Measurements from ENCODE around the gene PHF21B. TPM values are rescaled to one million over a fixed set of nuclear protein-coding genes. Genes with fewer than 3 reads are reported as not detected.

PHF21B gene
- total RNA-seq, 1 donor from 2014 or later: 8.6 TPM

- DNase-seq (ENCODE audit: low spot score in 2 of 2) (no peak), FAIRE-seq (no peak)
These were observed 68.6 kb downstream of the PHF21B start for GRCh38 chr22:44941207-44941606.

GRCh38 chr22:44940130-44940529, 69.7 kb downstream of the PHF21B start:
- DNase-seq (ENCODE audit: low spot score in 2 of 2): no peak
- no peak for FAIRE-seq

GRCh38 chr22:44939451-44939850, 70.4 kb downstream of the PHF21B start:
- no peak for DNase-seq (ENCODE audit: low spot score in 2 of 2)
- no peak for FAIRE-seq

- DNase-seq (ENCODE audit: low spot score in 2 of 2): no peak
- no peak for FAIRE-seq
These were observed 70.9 kb downstream of the PHF21B start for GRCh38 chr22:44938886-44939285.

- DNase-seq (ENCODE audit: low spot score in 2 of 2): no peak
- FAIRE-seq: no peak
These were observed 72.6 kb downstream of the PHF21B start for GRCh38 chr22:44937216-44937615.

GRCh38 chr22:44936201-44936600, 73.6 kb downstream of the PHF21B start:
- FAIRE-seq (no peak), DNase-seq (ENCODE audit: low spot score in 2 of 2) (peak in 1 of 2 donors; percentile 42)

GRCh38 chr22:44935724-44936123, 74.1 kb downstream of the PHF21B start:
- peak in 1 of 2 donors; percentile 39 for DNase-seq (ENCODE audit: low spot score in 2 of 2)
- FAIRE-seq: no peak

GRCh38 chr22:44934454-44934735, 75.4 kb downstream of the PHF21B start:
- FAIRE-seq: no peak

GRCh38 chr22:44933666-44934453, 75.9 kb downstream of the PHF21B start:
- DNase-seq (ENCODE audit: low spot score in 2 of 2): no peak
- FAIRE-seq: no peak

More at GRCh38 chr22:44934454-44934735, 75.4 kb downstream of the PHF21B start:
- DNase-seq (ENCODE audit: low spot score in 2 of 2): no peak

- FAIRE-seq (no peak), DNase-seq (ENCODE audit: low spot score in 2 of 2) (no peak)
These were observed 77.3 kb downstream of the PHF21B start for GRCh38 chr22:44932493-44932892.

GRCh38 chr22:44931766-44932165, 78.0 kb downstream of the PHF21B start:
- no peak for DNase-seq (ENCODE audit: low spot score in 2 of 2)
- no peak for FAIRE-seq

- no peak for FAIRE-seq
- DNase-seq (ENCODE audit: low spot score in 2 of 2): peak in 1 of 2 donors; percentile 49
These were observed 78.7 kb downstream of the PHF21B start for GRCh38 chr22:44931077-44931540.

GRCh38 chr22:44930711-44931035, 79.1 kb downstream of the PHF21B start:
- FAIRE-seq: no peak
- no peak for DNase-seq (ENCODE audit: low spot score in 2 of 2)

- no peak for DNase-seq (ENCODE audit: low spot score in 2 of 2)
- no peak for FAIRE-seq
These were observed 79.6 kb downstream of the PHF21B start for GRCh38 chr22:44930016-44930710.

GRCh38 chr22:44929359-44930015, 80.3 kb downstream of the PHF21B start:
- DNase-seq (ENCODE audit: low spot score in 2 of 2) (no peak), FAIRE-seq (no peak)

- FAIRE-seq: no peak
- no peak for DNase-seq (ENCODE audit: low spot score in 2 of 2)
These were observed 81.0 kb downstream of the PHF21B start for GRCh38 chr22:44928711-44929358.

- DNase-seq (ENCODE audit: low spot score in 2 of 2) (no peak), FAIRE-seq (no peak)
These were observed 81.7 kb downstream of the PHF21B start for GRCh38 chr22:44928136-44928463.

- DNase-seq (ENCODE audit: low spot score in 2 of 2): no peak
- no peak for FAIRE-seq
These were observed 82.2 kb downstream of the PHF21B start for GRCh38 chr22:44927463-44928135.

GRCh38 chr22:44926491-44927415, 83.1 kb downstream of the PHF21B start:
- DNase-seq (ENCODE audit: low spot score in 2 of 2) (no peak), FAIRE-seq (no peak)

- FAIRE-seq (no peak), DNase-seq (ENCODE audit: low spot score in 2 of 2) (no peak)
These were observed 83.7 kb downstream of the PHF21B start for GRCh38 chr22:44926124-44926475.

All from frontal cortex (tissue), 4 donors.